Naive thymus-derived CD4-positive, alpha-beta T cell (primary cell): ENCODE measurements around the gene BTN1A1. TPM values are rescaled to one million over a fixed set of nuclear protein-coding genes. Genes with fewer than 3 reads are reported as not detected.

Experiments
- ATAC-seq: fragments of 150-1000 bp; cut with Tn5 transposase; 2 replicates; pipeline ENCODE4 v1.10.0; 2021; ENCODE audit warnings: mild to moderate bottlenecking, moderate library complexity
- CTCF ChIA-PET: fragments of 350-600 bp; sonication (Branson Sonifier 250); formaldehyde crosslinking; loops from one replicate; lab custom pipeline; 2021; ENCODE audit warnings: antibody characterized with exemption; lab: Charles Lee
- POLR2A ChIA-PET: fragments of 350-600 bp; sonication (Branson Sonifier 250); formaldehyde crosslinking; loops from one replicate; lab custom pipeline; 2021; ENCODE audit warnings: antibody characterized with exemption, inconsistent platforms; lab: Charles Lee
- DNase-seq, 9 donors: peaks; one replicate each; pipeline versions ENCODE4 v3.0.0 to v3.0.0-alpha.2; 2020 to 2022; ENCODE audit warnings: mixed read lengths in 1 of 9
- H3K27ac ChIP-seq: one replicate; pipeline ENCODE4 v1.7.0; 2013; ENCODE audit warnings: mild to moderate bottlenecking, low read depth, low read length, moderate library complexity
- H3K27me3 ChIP-seq, 2 donors: one replicate each; pipeline ENCODE4 v1.7.0; 2013; ENCODE audit warnings: low read length in 2 of 2, mild to moderate bottlenecking in 2 of 2, moderate library complexity in 2 of 2; ENCODE audit not compliant: control insufficient read depth in 2 of 2, insufficient read depth in 2 of 2
- H3K36me3 ChIP-seq, 3 experiments: 1 replicate in 2 of 3; 2 replicates in 1 of 3; pipeline ENCODE4 v1.7.0; 2013; ENCODE audit warnings: low read length in 3 of 3, mild to moderate bottlenecking in 3 of 3, moderate library complexity in 1 of 3; ENCODE audit not compliant: insufficient read depth in 3 of 3, control insufficient read depth in 2 of 3
- H3K4me1 ChIP-seq, 2 donors: one replicate each; pipeline ENCODE4 v1.7.0; 2013; ENCODE audit warnings: low read length in 2 of 2, mild to moderate bottlenecking in 2 of 2, moderate library complexity in 1 of 2; ENCODE audit not compliant: control insufficient read depth in 2 of 2, insufficient read depth in 2 of 2
- H3K4me3 ChIP-seq: 2 replicates; pipeline ENCODE4 v1.7.0; 2013; ENCODE audit warnings: mild to moderate bottlenecking, low read length
- H3K9me3 ChIP-seq, 3 experiments: 1 replicate in 2 of 3; 2 replicates in 1 of 3; pipeline ENCODE4 v1.7.0; 2013; ENCODE audit warnings: low read length in 3 of 3; ENCODE audit not compliant: control insufficient read depth in 2 of 3
- H3K27ac Mint-ChIP-seq, 9 donors: one replicate each; pipeline ENCODE4 v1.8.0; 2020 to 2022; ENCODE audit warnings: mixed read lengths in 9 of 9, mild to moderate bottlenecking in 8 of 9, moderate library complexity in 5 of 9, inconsistent platforms in 2 of 9
- H3K27me3 Mint-ChIP-seq, 5 donors: one replicate each; pipeline ENCODE4 v1.8.0; 2021 to 2022; ENCODE audit warnings: mixed read lengths in 5 of 5, mild to moderate bottlenecking in 1 of 5
- H3K36me3 Mint-ChIP-seq, 5 donors: one replicate each; pipeline ENCODE4 v1.8.0; 2020 to 2022; ENCODE audit warnings: mixed read lengths in 5 of 5, mild to moderate bottlenecking in 3 of 5, inconsistent platforms in 1 of 5
- H3K4me1 Mint-ChIP-seq, 7 donors: one replicate each; pipeline ENCODE4 v1.8.0; 2020 to 2022; ENCODE audit warnings: mixed read lengths in 7 of 7, mild to moderate bottlenecking in 3 of 7, inconsistent platforms in 1 of 7
- H3K4me3 Mint-ChIP-seq, 10 donors: one replicate each; pipeline ENCODE4 v1.8.0; 2020 to 2022; ENCODE audit warnings: mild to moderate bottlenecking in 10 of 10, mixed read lengths in 10 of 10, moderate library complexity in 6 of 10, inconsistent platforms in 2 of 10
- H3K9me3 Mint-ChIP-seq, 11 donors: one replicate each; pipeline ENCODE4 v1.8.0; 2020 to 2022; ENCODE audit warnings: mixed read lengths in 11 of 11, mild to moderate bottlenecking in 4 of 11, inconsistent platforms in 1 of 11, moderate library complexity in 1 of 11
- intact Hi-C, 2 donors: fragments of 100-400 bp; cut with micrococcal nuclease; formaldehyde crosslinking; loops; one replicate each; pipeline ENCODE4 v1.15.1; 2023
- polyA plus RNA-seq, 2 donors: library from polyadenylated mRNA; unstranded; fragments of 300-500 nt; fragmentation: Illumina TruSeq; gene quantifications; one replicate each; pipeline ENCODE4 v1.2.3, GENCODE V29; 2021
- total RNA-seq, 6 experiments: library from RNA in 5 of 6; stranded (reverse) in 5 of 6; gene quantifications; 1 replicate in 5 of 6; 2 replicates in 1 of 6; pipeline ENCODE4 v1.2.3 and lab custom pipeline; 2021 to 2026

BTN1A1 gene
- not detected for total RNA-seq
- polyA plus RNA-seq = not detected
- total RNA-seq (lab: John Stamatoyannopoulos, UW) = not detected

GRCh38 chr6:26500102-26500501, at the start of gene BTN1A1:
Gene BTN1A1 (plus strand): TSS chr6:26500303. CDS start chr6:26501287, 984 bp downstream.
- H3K27ac Mint-ChIP-seq = peak within 1 kb of the TSS in 1 of 9 donors; percentile 29
- intact Hi-C loops = loop anchor here in 1 of 2 donors (2.0 kb wide), 2 partner anchors 25 to 41 kb away; no protein-coding TSS in a partner anchor
- H3K4me3 ChIP-seq = no peak within 1 kb of the TSS
- ChIA-PET CTCF (no interaction called here), POLR2A (interaction anchor here (0.9 kb wide), 2 partner anchors 37 to 50 kb away, joined by 3 read pairs; no protein-coding TSS in a partner anchor)
- H3K4me3 Mint-ChIP-seq = peak within 1 kb of the TSS; percentile 21 to 87 (median 82)
- peaks cover 0 to 2% (median 0%) of the 10 kb centered on the region in 11 donors for H3K9me3 Mint-ChIP-seq
- no peaks in the 10 kb centered on the region for H3K36me3 ChIP-seq
- no peak for ATAC-seq
- no peaks in the 10 kb centered on the region for H3K9me3 ChIP-seq
- H3K27me3 Mint-ChIP-seq = peaks cover 11 to 42% (median 26%) of the 10 kb centered on the region in 5 donors
- H3K36me3 Mint-ChIP-seq = peaks cover 0 to 4% (median 0%) of the 10 kb centered on the region in 5 donors
- no peak within 1 kb of the TSS for H3K27ac ChIP-seq
- peaks cover 10% of the 10 kb centered on the region in 2 donors for H3K4me1 ChIP-seq
- peaks cover 13 to 15% of the 10 kb centered on the region in 2 donors for H3K27me3 ChIP-seq
- DNase-seq = no peak
- H3K4me1 Mint-ChIP-seq = peaks cover 10 to 22% (median 17%) of the 10 kb centered on the region in 7 donors

GRCh38 chr6:26452631-26453235, 47.4 kb upstream of the BTN1A1 start:
- Mint-ChIP-seq H3K36me3 (peaks cover 9 to 50% (median 18%) of the 10 kb centered on the region in 5 donors), H3K9me3 (no peaks in the 10 kb centered on the region), H3K27ac (peak overlapping the region in 8 of 9 donors; percentile 23 to 83 (median 50)), H3K27me3 (no peaks in the 10 kb centered on the region), H3K4me3 (no peak overlapping the region), H3K4me1 (peaks cover 20 to 46% (median 39%) of the 10 kb centered on the region in 7 donors)
- Histone ChIP-seq H3K4me3 (no peak overlapping the region), H3K9me3 (no peaks in the 10 kb centered on the region), H3K27me3 (no peaks in the 10 kb centered on the region), H3K36me3 (peaks cover 8 to 39% (median 13%) of the 10 kb centered on the region in 3 experiments), H3K27ac (peak overlapping the region; percentile 27), H3K4me1 (peaks cover 0 to 7% of the 10 kb centered on the region in 2 donors)
- ChIA-PET POLR2A (interaction anchor here (0.6 to 1.5 kb wide), 4 partner anchors 9 to 48 kb away, joined by 3 to 6 read pairs (median 4); no protein-coding TSS in a partner anchor), CTCF (no interaction called here)
- DNase-seq (no peak), ATAC-seq (no peak)
- intact Hi-C loops = no loop called here

- Histone ChIP-seq H3K4me1 (peaks cover 7 to 15% of the 10 kb centered on the region in 2 donors), H3K4me3 (no peak overlapping the region), H3K9me3 (no peaks in the 10 kb centered on the region), H3K27me3 (no peaks in the 10 kb centered on the region), H3K36me3 (peaks cover 3 to 27% (median 6%) of the 10 kb centered on the region in 3 experiments), H3K27ac (peak overlapping the region; percentile 26)
- Mint-ChIP-seq H3K4me3 (no peak overlapping the region), H3K36me3 (peaks cover 10 to 37% (median 27%) of the 10 kb centered on the region in 5 donors), H3K27me3 (no peaks in the 10 kb centered on the region), H3K4me1 (peaks cover 24 to 48% (median 38%) of the 10 kb centered on the region in 7 donors), H3K27ac (peak overlapping the region in 4 of 9 donors; percentile 21 to 74 (median 68)), H3K9me3 (no peaks in the 10 kb centered on the region)
- CTCF ChIA-PET = interaction anchor here (0.5 kb wide), 1 partner anchor 340 kb away, joined by 3 read pairs; no protein-coding TSS in a partner anchor
- ATAC-seq = no peak
- no peak for DNase-seq
- POLR2A ChIA-PET = interaction anchor here (0.7 to 2.1 kb wide), 7 partner anchors 10 to 589 kb away, joined by 3 to 13 read pairs (median 3); no protein-coding TSS in a partner anchor
- intact Hi-C loops = loop anchor here (5.0 kb wide), 4 partner anchors 52 to 87 kb away; partner anchors contain the start of genes BTN2A2 (in 1 of the 2), BTN3A1 (in 1 of the 2) and BTN3A2 (in 1 of the 2)
Observed at GRCh38 chr6:26454631-26455030, 45.5 kb upstream of the BTN1A1 start.

GRCh38 chr6:26455357-26455970, 44.6 kb upstream of the BTN1A1 start:
- POLR2A ChIA-PET = interaction anchor here (0.7 to 2.1 kb wide), 7 partner anchors 10 to 276 kb away, joined by 3 to 13 read pairs (median 3); no protein-coding TSS in a partner anchor
- H3K9me3 ChIP-seq = no peaks in the 10 kb centered on the region
- ATAC-seq (no peak), DNase-seq (no peak)
- Mint-ChIP-seq H3K36me3 (peaks cover 6 to 37% (median 26%) of the 10 kb centered on the region in 5 donors), H3K9me3 (no peaks in the 10 kb centered on the region), H3K27me3 (no peaks in the 10 kb centered on the region), H3K4me3 (no peak overlapping the region), H3K4me1 (peaks cover 28 to 53% (median 43%) of the 10 kb centered on the region in 7 donors), H3K27ac (peak overlapping the region in 8 of 9 donors; percentile 8 to 98 (median 78))
- H3K27me3 ChIP-seq = no peaks in the 10 kb centered on the region
- H3K4me3 ChIP-seq = no peak overlapping the region
- H3K27ac ChIP-seq = peak overlapping the region; percentile 15
- CTCF ChIA-PET = no interaction called here
- peaks cover 0 to 24% (median 10%) of the 10 kb centered on the region in 3 experiments for H3K36me3 ChIP-seq
- intact Hi-C loops = loop anchor here (5.0 kb wide), 4 partner anchors 53 to 88 kb away; partner anchors contain the start of genes BTN2A2 (in 1 of the 2), BTN3A1 (in 1 of the 2) and BTN3A2 (in 1 of the 2)
- peaks cover 16 to 22% of the 10 kb centered on the region in 2 donors for H3K4me1 ChIP-seq

GRCh38 chr6:26457264-26457805, 42.8 kb upstream of the BTN1A1 start:
- peak; percentile 18 for ATAC-seq
- H3K4me1 ChIP-seq = peaks cover 27 to 37% of the 10 kb centered on the region in 2 donors
- DNase-seq = no peak
- Mint-ChIP-seq H3K9me3 (no peaks in the 10 kb centered on the region), H3K27ac (peak overlapping the region; percentile 89 to 99 (median 94)), H3K36me3 (peaks cover 10 to 32% (median 25%) of the 10 kb centered on the region in 5 donors), H3K4me3 (peak overlapping the region; percentile 90 to 100 (median 98)), H3K27me3 (no peaks in the 10 kb centered on the region), H3K4me1 (peaks cover 42 to 67% (median 53%) of the 10 kb centered on the region in 7 donors)
- no peaks in the 10 kb centered on the region for H3K27me3 ChIP-seq
- H3K9me3 ChIP-seq = no peaks in the 10 kb centered on the region
- CTCF ChIA-PET = no interaction called here
- POLR2A ChIA-PET = interaction anchor here (0.6 to 1.2 kb wide), 2 partner anchors 15 to 79 kb away, joined by 3 read pairs; no protein-coding TSS in a partner anchor
- H3K36me3 ChIP-seq = peaks cover 0 to 22% (median 20%) of the 10 kb centered on the region in 3 experiments
- H3K4me3 ChIP-seq = peak overlapping the region; percentile 93
- H3K27ac ChIP-seq = peak overlapping the region; percentile 81
- intact Hi-C loops = loop anchor here (1.0 to 5.0 kb wide), 12 partner anchors 16 to 90 kb away; partner anchors contain the start of genes BTN3A1 (in 2 of the 2), BTN3A3 (in 2 of the 2), BTN2A2 (in 1 of the 2) and BTN3A2 (in 1 of the 2)
